Fibroblast of lung (primary cell): ENCODE results near the gene SORCS2.

ENCODE experiments used
- EZH2 ChIP-seq: IDR thresholded peaks from 2 replicates; pipeline ENCODE4 v1.5.1; 2012; ENCODE audit warnings: low read length, control low read depth, mild to moderate bottlenecking; ENCODE audit errors: missing control alignments
- TF ChIP-seq, protein P1 (sequence below), 2 donors: IDR thresholded peaks in 1 of 2; conservative IDR thresholded peaks in 1 of 2; 1 replicate in 1 of 2; 2 replicates in 1 of 2; pipeline ENCODE4 v1.5.1; 2011 to 2012; ENCODE audit warnings: low read length in 2 of 2, control low read depth in 1 of 2, inconsistent platforms in 1 of 2, low read depth in 1 of 2, mild to moderate bottlenecking in 1 of 2

DNA sequence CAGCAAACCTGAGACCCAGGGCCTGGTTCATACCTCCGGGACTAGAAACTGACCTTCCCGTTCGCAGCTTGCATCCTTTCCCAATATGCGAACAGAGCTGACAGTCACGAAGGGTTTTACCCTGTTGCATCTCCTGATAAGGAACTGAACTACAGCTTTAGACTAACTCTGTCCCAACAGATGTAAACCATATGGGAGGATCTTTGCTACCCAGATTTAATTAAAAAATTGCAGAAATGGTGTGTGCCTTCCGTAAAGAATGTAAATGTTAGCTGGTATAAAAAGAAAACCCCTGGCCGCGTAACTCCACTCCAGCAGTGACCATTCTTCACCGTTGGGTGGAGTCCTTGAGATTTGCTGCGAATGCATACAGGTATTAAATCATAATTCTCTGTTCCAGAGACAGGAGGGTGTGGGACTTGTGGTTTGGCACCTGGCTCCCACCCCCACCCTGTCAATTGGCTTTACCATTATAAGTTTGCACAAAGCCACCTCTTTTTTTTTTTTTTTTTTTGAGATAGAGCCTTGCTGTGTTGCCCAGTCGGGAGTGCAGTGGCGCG is 40.6 kb upstream of the SORCS2 start:
- TF ChIP-seq, protein P1, sequence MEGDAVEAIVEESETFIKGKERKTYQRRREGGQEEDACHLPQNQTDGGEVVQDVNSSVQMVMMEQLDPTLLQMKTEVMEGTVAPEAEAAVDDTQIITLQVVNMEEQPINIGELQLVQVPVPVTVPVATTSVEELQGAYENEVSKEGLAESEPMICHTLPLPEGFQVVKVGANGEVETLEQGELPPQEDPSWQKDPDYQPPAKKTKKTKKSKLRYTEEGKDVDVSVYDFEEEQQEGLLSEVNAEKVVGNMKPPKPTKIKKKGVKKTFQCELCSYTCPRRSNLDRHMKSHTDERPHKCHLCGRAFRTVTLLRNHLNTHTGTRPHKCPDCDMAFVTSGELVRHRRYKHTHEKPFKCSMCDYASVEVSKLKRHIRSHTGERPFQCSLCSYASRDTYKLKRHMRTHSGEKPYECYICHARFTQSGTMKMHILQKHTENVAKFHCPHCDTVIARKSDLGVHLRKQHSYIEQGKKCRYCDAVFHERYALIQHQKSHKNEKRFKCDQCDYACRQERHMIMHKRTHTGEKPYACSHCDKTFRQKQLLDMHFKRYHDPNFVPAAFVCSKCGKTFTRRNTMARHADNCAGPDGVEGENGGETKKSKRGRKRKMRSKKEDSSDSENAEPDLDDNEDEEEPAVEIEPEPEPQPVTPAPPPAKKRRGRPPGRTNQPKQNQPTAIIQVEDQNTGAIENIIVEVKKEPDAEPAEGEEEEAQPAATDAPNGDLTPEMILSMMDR (conservative IDR thresholded peaks at IDR 0.05 in 1 of 2, IDR thresholded peaks at IDR 0.05 in 1 of 2; ENCODE audit: low read depth in 1 of 2, low read length in 2 of 2), result no peak
- TF ChIP-seq EZH2, result no peak
